ENCODE measurements around the gene KRT80.

KRT80 gene

DNA sequence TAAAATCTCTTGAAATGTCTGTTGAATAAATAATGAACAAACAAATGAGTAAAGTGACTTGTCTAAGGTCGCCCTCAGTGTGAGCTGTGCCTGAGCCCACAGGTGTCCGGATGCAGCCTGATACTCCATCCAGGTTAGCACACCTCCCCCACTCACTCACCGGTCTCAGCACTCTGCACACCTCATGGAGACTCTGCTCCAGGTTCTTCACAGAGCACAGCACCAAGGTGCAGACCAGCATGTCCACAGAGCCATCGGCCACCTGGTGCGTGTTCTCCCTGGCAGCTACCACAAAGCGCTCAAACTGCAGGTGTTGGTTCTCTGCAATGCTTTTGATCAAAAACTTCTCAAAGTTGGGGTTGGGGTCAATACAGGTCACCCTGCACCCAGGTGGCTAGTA is 37.1 kb upstream of the KRT80 start:
- DNase-seq (ENCODE audit: low read depth) = no peak

DNA sequence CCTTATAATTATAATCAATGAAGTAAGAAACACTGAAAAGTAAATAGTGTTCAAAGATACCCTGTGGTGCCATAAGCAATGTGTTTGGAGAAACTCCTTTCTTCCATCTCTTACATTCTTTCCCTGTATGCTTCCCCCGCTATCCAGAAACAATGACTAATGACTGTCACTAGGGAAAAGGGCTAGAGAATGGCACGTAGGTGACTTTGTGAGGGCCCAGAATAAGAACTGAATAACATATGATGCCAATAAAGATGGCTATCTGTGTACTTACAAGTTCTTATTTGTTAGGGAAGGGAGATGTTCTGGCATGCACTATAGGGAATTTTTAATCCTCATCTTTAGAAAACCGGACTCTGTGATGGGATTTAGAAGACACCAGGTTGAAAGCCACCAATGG is 36.6 kb upstream of the KRT80 start:
- no peak for DNase-seq (ENCODE audit: low read depth)

DNA sequence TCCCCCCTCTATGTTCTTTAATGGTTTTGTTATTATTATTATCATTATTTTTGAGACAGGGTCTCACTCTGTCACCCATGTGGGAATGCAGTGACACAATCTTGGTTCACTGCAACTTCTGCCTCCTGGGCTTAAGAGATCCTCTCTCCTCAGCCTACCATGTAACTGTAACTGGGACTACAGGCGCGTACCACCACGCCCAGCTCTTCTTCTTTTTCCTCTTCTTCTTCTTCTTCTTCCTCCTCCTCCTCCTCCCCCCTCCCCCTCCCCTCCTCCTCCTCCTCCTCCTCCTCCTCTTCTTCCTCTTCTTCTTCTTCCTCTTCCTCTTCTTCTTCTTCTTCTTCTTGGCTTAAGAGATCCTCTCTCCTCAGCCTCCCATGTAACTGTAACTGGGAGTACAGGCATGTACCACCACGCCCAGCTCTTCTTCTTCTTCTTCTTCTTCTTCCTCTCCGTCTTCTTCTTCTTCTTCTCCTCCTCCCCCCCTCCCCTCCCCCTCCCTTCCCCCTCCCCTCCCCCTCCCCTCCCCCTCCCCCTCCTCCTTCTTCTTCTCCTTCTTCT is 35.9 kb upstream of the KRT80 start:
- DNase-seq (ENCODE audit: low read depth) = no peak

DNA sequence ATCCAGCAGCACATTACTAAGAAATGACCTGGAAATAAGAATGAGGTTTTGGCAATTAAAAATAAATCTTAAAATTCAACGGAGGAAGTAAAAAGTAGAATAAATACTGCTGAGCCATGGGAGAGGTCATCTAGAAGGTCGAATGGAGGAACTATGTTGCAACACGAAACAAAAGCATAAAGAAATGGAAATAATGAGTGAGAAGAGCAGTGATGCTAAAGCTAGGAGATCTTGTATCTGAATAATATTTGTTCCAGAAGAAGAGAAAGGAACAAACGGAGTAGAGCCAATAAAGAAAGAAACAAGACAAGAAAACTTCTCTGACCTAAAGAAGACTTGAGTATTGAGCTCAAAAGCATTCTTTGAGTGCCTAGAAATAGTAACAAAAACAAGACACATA is 34.6 kb upstream of the KRT80 start:
- no peak for DNase-seq (ENCODE audit: low read depth)

DNA sequence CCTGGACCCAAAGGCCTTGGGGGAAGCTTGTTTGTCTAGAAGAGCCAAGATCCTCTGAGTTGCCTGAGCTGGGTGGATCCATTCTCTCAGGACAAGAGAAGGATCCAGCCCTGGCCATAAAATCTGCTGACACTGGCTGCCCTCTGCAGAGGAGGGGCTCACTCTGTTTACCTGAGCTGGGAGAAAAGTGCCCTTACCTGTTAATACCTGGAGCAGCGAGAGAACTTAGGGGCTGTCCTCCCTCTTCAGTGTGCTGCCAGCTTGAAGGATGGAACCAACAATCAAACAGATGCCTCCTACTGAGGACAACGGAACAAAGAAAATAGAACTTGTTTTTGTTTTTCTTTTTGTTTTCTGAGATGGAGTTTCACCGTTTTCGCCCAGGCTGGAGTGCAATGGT is 33.9 kb upstream of the KRT80 start:
- no peak for DNase-seq (ENCODE audit: low read depth)

DNA sequence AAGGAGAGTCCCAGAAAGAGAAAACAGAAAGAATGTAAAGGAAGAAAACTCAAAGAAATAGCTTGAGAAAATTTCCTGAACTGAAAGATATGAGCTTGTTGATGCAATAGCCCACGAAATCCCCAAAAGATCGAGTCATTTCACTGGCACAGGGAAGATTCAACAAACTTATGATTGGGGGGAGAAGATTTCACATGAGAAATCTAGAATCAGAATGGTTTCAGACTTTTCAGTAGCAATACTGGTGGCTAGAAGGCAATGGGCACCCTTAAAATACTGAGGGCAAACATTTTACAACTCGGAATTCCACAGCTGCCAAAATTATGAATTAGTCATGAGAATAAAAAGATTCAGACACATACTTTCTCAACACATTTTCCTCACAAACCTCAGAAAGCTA is 32.3 kb upstream of the KRT80 start:
- no peak for DNase-seq (ENCODE audit: low read depth)

DNA sequence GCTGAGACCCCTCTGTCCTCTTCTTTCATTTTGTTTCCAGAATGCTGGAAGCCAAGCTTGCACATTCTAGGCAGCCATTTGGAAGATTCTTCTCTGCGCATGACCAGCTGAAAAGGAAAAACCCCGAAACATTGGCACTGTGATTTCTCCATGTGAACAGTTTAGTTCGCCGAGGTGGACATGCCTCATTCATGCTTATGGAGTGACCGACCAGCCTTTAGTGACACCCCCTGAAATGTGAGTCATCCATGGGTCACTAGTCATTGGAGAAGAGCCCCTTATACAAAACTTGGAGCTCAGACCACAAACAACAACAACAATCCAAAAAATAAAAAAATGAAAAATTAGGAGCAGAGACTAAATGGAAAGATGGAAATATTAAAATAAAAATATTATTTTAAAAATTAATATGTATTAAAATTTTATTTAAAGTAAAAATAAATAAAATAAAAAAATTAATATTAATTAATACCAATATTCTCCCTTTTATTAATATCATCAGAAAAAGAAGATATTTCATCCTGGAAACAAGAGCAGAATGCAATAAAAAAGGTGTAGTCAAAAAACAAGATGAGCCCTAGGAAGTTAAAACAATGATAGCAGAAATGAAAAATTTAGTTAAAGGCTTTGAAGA is 31.7 kb upstream of the KRT80 start:
- DNase-seq (ENCODE audit: low read depth) = no peak

DNA sequence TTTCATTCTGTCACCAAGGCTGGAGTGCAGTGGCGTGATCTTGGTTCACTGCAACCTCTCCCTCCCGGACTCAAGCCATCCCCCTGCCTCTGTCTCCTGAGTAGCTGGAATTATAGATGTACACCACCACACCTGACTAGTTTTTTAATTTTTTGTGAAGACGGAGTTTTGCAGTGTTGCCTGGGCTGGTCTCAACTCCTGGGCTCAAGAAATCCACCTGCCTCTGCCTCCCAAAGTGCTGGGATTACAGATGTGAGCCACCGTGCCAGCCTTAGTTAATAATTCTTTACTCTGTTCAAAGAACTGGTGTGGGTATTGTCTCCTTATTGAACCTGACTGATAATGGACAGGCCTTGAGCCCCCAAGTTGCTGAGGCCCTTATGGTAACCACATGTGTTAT is 30.9 kb upstream of the KRT80 start:
- no peak for DNase-seq (ENCODE audit: low read depth)

DNA sequence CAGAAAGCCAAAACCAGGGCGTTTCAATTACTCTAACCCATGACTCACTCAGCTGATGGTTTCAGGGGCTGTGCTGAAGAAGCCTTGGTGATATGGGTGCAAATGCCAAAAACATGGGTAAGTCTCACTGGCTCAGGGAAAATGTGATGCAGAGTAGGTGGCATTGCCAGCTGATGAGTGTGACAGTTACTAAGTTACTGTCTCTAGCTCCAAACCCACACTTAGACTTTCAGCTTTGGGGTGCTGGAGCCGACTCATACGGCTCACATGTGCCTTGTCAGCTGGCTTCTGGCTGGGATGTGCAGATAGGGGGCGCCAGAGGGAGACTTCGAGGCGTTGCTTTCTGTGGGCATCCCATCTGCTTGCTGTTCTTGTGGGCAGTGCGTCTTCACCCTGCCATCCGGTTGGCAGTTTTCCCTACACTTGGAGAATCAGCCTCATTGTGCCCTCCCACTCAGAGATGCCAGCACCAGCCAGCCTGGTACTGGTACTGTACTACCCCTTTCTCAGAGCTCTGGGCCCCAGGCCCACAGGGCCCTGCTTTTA is 30.2 kb upstream of the KRT80 start:
- DNase-seq (ENCODE audit: low read depth) = no peak

DNA sequence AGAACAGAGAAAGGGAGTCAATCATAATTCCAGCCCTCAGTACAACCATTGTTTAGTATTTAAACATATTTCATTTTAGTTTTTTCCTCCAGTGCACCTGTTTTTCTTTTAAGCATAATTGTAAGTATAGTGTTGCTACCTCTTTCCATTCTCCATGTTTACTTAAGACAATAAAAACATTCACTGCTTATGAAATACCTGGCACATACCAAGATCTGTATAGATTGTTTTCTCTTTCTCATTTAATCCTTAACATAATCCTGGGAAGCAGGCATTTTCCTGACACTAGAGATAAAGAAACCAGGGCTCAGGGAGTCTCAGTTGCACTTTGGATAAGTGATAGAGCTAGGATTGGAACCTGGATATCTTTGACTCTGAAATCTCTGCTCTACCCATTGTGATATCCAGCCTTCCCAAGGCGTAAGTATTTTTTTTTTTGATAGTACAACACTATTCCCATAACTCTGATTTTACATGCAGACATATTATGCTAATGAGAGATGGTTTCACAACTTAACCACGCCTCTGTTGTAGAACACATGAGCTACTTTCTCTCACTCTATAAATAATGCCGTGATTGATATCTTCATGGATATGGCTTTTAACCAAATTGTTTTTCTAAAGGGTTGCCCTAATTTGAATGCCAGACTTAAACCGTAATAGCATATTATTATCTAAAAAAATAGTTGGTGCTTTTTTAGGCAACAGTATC is 29.4 kb upstream of the KRT80 start:
- DNase-seq (ENCODE audit: low read depth) = no peak

DNA sequence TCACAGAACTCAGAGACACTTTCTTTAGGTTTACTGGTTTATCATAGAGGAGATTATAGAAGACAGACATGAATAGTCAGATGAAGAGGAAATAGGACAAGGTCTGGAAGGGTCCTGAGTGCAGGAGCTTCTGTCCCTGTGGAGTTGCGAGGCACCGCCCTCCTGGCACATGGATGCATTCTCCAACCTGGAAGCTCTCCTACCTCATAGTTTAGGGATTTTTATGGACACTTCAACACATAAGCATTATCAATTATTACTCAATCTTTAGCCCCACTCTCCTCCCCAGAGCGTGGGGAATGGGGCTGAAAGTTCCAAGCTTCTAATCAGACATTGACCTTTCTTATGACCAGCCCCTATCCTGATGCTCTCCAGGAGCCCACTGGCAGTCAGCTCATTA is 28.7 kb upstream of the KRT80 start:
- DNase-seq (ENCODE audit: low read depth) = no peak

DNA sequence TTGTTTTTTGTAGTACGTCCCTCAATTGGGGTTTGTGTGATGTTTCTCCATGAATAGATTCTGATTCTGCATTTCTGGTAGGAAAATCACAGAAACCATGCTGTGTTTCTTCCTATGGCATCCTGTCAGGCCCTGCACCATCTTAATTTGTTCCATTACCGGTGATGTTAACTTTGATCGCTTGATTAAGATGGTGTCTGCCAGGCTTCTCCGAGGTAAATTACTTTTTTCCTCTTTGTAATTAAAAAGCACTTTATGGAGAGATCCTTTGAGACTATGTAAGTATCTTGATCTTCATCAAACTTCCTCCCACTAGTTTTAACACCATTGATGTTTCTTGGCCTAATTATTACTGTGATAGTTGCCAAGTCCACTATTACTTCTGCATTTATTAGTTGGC is 26.2 kb upstream of the KRT80 start:
- DNase-seq (ENCODE audit: low read depth) = no peak

DNA sequence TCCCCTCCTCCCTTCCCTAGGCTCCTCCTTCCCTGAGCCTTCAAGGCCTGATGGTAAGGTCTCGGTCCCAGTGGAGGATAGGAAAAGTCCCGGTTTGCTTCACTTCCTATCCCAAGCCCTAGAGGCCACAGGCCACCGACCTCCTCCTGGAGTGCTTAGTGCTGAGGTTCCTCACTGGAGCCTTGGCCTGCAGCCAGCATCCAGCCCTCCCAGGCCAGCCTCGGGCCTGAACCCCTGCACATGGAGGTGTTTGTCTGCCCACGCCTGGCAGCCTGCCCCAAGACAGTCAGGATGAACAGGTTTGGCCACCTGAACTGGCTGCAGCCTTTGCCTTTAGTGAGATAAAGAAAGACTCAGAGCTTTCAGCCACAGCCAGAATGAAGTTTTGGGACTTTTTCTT is 25.4 kb upstream of the KRT80 start:
- DNase-seq (ENCODE audit: low read depth) = no peak

DNA sequence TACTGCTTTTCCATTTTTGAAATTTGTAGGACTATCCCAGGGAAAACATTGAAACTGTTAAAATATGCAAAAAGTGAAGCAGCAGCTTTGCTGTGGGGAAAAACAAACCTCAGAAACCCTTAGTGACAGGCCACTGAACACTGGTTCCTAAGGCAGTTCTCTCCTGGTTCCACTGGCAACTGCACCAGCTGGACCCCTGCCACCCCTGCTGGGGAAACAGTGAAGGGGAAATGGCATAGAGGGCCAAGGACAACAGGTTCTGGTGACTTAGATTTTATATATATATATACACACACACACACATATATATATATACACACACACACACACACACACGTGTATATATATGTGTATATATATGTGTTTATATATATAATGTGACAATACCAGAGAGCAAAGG is 25.0 kb upstream of the KRT80 start:
- DNase-seq (ENCODE audit: low read depth) = no peak

DNA sequence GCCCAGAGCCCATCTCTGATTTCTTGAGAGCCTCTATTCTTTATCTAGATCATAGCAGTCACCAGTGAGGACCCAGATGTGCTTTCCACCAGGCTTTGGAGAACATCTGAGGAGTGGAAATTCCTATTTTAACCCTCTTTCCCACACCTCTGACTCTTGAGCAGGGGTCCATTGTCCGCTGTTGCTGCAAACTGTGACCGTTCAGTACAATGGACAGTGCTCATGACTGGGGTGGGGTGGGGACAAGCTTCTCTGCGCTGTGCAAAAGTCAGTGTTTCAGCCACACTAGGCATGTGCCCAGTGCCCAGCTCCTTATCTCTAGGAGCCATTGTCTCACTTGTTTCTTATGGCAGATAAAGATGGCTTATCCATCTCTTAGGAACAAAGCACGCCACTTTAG is 24.3 kb upstream of the KRT80 start:
- DNase-seq (ENCODE audit: low read depth) = no peak

DNA sequence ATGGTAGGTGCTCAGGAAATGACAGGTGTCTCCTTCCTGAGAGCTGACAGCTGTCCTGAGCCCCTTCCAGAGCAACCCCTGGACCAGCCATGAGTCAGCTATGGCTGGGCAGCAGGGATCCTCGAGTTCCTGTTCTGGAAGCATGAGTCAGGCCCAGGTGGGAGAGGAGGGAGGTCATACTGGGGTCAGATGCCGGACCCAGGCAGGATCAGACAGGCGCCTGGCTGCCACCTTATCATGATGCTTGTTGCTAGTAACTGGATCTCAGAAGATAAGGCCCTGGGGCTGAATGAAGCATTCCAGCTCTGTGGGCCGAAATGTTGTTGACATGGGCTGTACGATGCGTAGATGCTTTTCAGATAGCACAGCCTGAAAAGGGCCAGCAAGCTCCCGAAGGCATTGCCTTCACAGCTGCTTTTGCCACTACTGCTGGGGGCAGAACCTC is 23.8 kb upstream of the KRT80 start:
- DNase-seq (ENCODE audit: low read depth) = no peak

DNA sequence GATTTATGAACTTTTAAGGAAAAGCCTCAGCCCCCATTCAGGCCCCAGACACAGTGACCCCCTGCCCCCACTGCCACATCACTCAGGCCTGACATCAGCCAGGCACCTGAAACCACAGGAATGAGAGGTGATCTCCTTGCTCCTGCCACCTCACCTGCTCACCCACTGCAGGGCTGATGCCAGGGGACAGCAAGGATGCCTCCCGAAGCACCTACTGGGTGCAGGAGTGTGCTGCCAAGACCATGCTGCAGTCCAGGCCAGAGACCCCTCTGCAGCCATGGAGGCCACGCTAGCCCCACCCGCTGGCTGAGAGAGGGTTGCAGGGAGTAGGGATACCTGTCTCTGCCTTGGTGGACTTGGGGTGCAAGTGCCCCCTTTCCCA is 22.6 kb upstream of the KRT80 start:
- no peak for DNase-seq (ENCODE audit: low read depth)

DNA sequence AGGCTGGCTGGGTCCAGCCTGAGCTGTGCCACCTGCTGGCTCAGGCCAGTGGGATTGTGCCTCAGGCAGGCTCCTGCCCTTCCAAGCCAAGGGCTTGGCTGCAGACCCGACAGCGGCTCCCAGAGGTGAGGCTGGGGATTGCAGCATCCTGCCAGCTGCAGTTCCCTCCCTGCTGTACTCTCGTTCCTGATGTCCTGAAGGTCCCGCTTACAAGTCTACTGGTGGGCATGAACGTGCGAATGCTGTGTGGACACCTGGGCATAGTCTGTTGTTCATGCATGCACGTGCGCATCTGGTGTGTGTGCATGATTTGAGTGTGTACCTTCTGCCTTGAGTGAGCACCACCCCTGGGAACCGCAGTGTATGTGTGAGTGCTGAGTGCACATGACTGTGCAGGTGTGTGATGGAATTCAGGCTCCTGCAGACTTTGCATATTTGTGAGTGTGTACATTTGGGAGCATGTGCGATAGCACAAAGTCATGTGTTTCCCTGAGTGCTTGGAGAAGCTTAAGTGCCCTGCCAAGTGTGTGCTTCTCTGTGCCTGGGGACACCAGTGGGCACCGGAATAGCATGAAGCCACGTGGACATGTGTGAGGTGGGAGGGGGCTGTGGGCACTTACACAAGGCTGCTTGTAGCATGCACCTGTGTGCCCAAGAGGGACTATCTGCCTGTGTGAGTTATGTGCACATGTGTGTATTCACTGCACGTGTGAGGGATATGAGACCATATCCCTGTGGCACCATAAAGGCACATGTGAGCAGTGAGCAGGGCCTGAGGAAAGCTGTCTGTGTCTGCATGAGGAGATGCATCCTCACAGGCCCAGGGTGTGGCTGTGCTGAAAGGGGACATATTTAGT is 22.0 kb upstream of the KRT80 start:
- DNase-seq (ENCODE audit: low read depth) = peak; percentile 27

DNA sequence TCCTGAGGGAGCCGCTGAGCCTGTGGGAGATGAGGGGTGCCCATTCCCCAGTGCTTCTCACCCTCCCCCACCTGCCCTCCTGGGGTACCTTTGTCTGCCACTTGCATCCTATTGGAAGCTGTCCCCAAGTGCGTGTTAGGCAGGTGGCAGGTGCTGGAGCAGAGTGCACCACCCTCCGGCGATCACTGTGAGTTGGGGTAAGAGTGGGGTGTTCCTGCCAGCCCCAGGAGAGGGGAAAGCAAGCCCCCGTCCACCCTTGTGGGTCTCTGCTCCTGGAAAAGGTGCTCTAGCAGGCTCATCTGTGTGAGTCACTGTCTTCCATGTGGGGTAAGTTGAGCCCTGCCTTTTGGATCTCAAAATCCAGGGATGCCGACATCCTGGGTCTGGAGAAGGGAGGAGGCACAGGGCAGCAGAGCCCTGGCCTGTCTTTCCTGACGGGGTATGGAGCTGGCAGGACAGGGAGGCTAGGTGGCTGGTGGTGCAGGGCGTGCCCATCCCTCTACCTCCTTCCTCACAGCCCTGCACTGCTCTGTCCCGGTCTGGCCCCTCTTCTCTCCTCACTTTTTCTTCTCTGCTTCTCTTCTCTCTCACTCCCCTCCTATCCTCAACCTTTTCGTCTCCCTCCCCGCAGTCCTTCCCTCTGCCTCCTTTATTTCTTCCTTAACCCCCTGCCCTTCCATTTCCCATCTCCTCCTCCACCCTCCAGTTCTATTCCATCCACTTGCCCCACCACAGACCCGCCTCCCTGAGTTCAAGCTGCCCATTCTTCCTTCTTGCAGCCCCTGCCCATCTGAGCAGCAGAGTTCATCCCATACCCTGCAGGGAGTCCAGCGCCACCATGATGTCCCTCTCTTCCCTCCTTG is 21.1 kb upstream of the KRT80 start:
- no peak for DNase-seq (ENCODE audit: low read depth)

DNA sequence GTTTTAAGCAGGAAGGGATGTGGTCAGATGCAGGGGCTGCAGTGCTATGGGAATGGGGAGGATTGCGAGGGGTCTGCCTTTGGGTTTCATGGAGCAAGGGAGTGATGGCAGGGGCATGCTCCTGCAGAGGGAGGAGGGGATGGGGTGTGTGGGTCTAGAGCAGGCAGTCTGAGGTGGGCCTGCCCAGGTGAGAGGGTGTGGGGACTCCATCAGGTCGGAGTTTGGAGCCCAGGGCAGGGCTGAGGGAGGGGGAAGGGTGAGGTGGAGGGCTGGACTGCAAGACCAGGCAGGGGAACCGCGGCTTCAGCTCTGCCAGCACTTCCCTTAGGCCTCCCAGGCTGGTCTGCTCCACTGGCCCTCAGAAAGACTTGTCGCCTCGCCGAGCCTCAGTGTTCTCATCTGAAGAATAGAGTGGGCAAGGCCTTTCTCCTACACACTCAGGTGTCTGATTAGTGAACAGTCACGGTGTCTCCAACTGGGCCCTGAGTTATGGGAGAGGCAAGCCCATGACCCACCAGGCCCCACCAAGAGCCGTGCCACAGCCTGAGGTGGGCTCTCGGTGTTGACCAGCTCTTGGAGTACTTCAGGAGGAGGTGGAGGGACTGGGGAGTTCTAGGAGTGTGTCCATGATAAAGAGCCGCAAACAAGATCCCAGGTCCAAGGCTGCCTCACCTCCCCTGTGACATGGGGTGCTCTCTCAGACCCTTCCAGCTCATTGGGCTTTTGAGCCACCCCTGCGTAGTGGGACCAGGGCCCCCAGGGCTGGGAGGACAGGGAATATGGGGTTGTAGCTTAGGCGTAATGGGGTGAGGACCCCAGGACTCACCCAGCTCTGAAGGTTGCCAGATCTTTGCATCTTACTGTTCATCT is 20.1 kb upstream of the KRT80 start:
- no peak for DNase-seq (ENCODE audit: low read depth)
